Nephron (organoid): Measurements from ENCODE around the gene MSL1.
"Not testable (repeated sequence)": the region's sequence is repeated elsewhere in the genome, so short reads cannot be mapped to it uniquely, and the experiment has no call there.

Experiments
- H3K27ac Mint-ChIP-seq, 3 experiments: 2 replicates each; pipeline ENCODE4 v1.8.0; 2020; ENCODE audit warnings: mixed read lengths in 3 of 3, mild to moderate bottlenecking in 2 of 3, moderate library complexity in 1 of 3
- H3K27me3 Mint-ChIP-seq: 2 replicates; pipeline ENCODE4 v1.8.0; 2021; ENCODE audit warnings: low read depth, mild to moderate bottlenecking, moderate library complexity, mixed read lengths
- H3K36me3 Mint-ChIP-seq: 2 replicates; pipeline ENCODE4 v1.8.0; 2020; ENCODE audit warnings: low read depth, mixed read lengths
- H3K4me1 Mint-ChIP-seq: 2 replicates; pipeline ENCODE4 v1.8.0; 2020; ENCODE audit warnings: mixed read lengths
- H3K4me3 Mint-ChIP-seq, 3 experiments: 2 replicates each; pipeline ENCODE4 v1.8.0; 2020; ENCODE audit warnings: mild to moderate bottlenecking in 3 of 3, mixed read lengths in 3 of 3, moderate library complexity in 2 of 3
- H3K9me3 Mint-ChIP-seq: 2 replicates; pipeline ENCODE4 v1.8.0; 2020; ENCODE audit warnings: mixed read lengths
- CTCF ChIP-seq, 3 experiments: fragments of 200-600 bp; sonication (generic); IDR thresholded peaks; one replicate each; pipeline ENCODE4 v1.5.0; 2021; ENCODE audit warnings: antibody characterized with exemption in 3 of 3; ENCODE audit not compliant: unreplicated experiment in 3 of 3

Gene MSL1

GRCh38 chr17:40134184-40134583 lies 12.4 kb downstream of the MSL1 start:
- Mint-ChIP-seq H3K27ac (peak overlapping the region in 1 of 3 experiments; percentile 33), H3K36me3 (peaks cover 81% of the 10 kb centered on the region), H3K27me3 (no peaks in the 10 kb centered on the region), H3K9me3 (no peaks in the 10 kb centered on the region), H3K4me3 (no peak overlapping the region), H3K4me1 (peaks cover 7% of the 10 kb centered on the region)
- no peak for TF ChIP-seq CTCF (IDR thresholded peaks at IDR 0.05; ENCODE audit: unreplicated experiment in 3 of 3)

DNA sequence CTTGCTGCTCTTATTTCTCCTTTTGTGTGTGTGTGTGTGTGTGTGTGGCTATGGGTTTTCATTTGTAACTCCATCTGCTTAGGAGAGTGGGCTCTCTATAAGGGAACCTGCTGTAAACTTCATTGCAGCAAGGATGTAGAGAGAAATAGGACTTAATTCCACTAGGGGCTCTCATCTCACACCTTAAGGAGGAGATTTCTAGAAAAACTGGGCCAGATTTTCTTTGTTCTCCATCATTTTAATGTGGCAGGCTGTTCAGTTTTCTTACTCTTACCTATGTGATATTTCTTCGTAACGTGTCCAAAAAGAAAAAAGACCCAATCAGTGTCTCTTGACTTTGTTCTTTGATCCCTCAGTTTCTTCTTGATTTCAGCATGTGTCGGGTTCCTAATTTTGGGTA lies 14.0 kb downstream of the MSL1 start:
- H3K4me3 Mint-ChIP-seq: no peak overlapping the region
- no peak for TF ChIP-seq CTCF (IDR thresholded peaks at IDR 0.05; ENCODE audit: unreplicated experiment in 3 of 3)
- no peaks in the 10 kb centered on the region for H3K9me3 Mint-ChIP-seq
- peaks cover 21% of the 10 kb centered on the region for H3K4me1 Mint-ChIP-seq
- H3K27me3 Mint-ChIP-seq: peaks cover 5% of the 10 kb centered on the region
- H3K27ac Mint-ChIP-seq: peak overlapping the region; percentile 13 to 33 (median 26)
- peaks cover 71% of the 10 kb centered on the region for H3K36me3 Mint-ChIP-seq

DNA sequence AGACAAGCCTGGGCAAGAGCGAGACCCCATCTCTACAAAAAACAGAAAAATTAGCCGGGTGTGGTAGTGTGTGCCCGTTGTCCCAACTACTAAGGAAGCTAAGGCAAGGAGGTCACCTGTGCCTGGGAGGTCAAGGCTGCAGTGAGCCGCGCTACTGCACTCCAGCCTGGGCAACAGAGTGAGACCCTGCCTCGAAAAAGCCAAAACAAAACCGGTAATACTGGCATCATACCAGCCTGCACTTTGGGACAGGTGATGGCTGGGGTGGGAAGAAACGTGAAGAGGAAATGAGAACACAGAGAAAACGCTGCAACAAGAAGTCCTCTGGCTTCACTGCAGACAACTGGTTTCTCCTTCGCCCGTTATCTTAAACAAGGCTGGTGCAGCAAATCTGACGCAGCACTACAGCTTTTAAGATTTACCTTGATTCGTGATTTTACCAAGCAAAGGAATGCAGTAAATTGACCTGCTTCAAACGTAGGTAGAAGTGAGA lies 17.8 kb downstream of the MSL1 start:
- peaks cover 48% of the 10 kb centered on the region for H3K36me3 Mint-ChIP-seq
- no peak for TF ChIP-seq CTCF (IDR thresholded peaks at IDR 0.05; ENCODE audit: unreplicated experiment in 3 of 3)
- no peaks in the 10 kb centered on the region for H3K9me3 Mint-ChIP-seq
- H3K4me1 Mint-ChIP-seq: peaks cover 36% of the 10 kb centered on the region
- H3K27me3 Mint-ChIP-seq: peaks cover 5% of the 10 kb centered on the region
- peak overlapping the region; percentile 96 to 98 (median 96) for H3K4me3 Mint-ChIP-seq
- H3K27ac Mint-ChIP-seq: peak overlapping the region; percentile 98 to 99 (median 99)

GRCh38 chr17:40143166-40143565 lies 21.4 kb downstream of the MSL1 start:
- H3K27me3 Mint-ChIP-seq, H3K27ac Mint-ChIP-seq, H3K9me3 Mint-ChIP-seq: not testable (repeated sequence)
- Mint-ChIP-seq H3K36me3 (peaks cover 43% of the 10 kb centered on the region), H3K4me3 (peak overlapping the region in 1 of 3 experiments; percentile 17), H3K4me1 (peaks cover 34% of the 10 kb centered on the region)

- H3K27me3 Mint-ChIP-seq: no peaks in the 10 kb centered on the region
- peak overlapping the region in 1 of 3 experiments; percentile 2 for H3K27ac Mint-ChIP-seq
- H3K4me1 Mint-ChIP-seq: peaks cover 23% of the 10 kb centered on the region
- H3K4me3 Mint-ChIP-seq: no peak overlapping the region
- peaks cover 62% of the 10 kb centered on the region for H3K36me3 Mint-ChIP-seq
- TF ChIP-seq CTCF (IDR thresholded peaks at IDR 0.05; ENCODE audit: unreplicated experiment in 3 of 3): no peak
- H3K9me3 Mint-ChIP-seq: no peaks in the 10 kb centered on the region
These were observed 23.7 kb downstream of the MSL1 start for GRCh38 chr17:40145476-40145875.

DNA sequence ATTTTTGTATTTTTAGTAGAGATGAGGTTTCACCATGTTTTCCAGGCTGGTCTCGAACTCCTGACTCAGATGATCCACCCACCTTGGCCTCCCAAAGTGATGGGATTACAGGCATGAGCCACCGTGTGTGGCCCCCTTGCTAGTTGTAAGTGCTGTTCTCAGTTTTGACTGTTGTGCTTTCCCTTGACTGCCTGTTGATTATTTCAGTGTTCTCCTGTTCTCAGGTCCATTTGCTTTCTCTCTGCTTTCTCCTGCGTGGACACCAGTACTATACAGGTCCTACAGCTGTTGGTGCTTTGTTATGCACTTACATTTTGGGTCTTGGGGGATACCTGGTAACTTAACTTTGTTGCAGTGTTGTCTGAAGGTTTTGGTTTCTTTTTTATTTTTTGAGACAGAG lies 26.8 kb downstream of the MSL1 start:
- Mint-ChIP-seq H3K4me3 (no peak overlapping the region), H3K36me3 (peaks cover 64% of the 10 kb centered on the region), H3K27me3 (no peaks in the 10 kb centered on the region), H3K27ac (no peak overlapping the region), H3K9me3 (no peaks in the 10 kb centered on the region), H3K4me1 (peaks cover 6% of the 10 kb centered on the region)
- no peak for TF ChIP-seq CTCF (IDR thresholded peaks at IDR 0.05; ENCODE audit: unreplicated experiment in 3 of 3)
